Testis (tissue), 3 donors: ENCODE data around the gene TBC1D5. TPM values are rescaled to one million over a fixed set of nuclear protein-coding genes. Genes with fewer than 3 reads are reported as not detected.

Experiments used
- DNase-seq: peaks from one replicate; pipeline ENCODE4 v3.0.0-alpha.2; 2019
- H3K27ac ChIP-seq, 2 donors: fragments of 200-600 bp; sonication (generic); one replicate each; pipeline ENCODE4 v1.5.1; 2019
- H3K27me3 ChIP-seq: fragments of 200-600 bp; sonication (generic); one replicate; pipeline ENCODE4 v1.5.1; 2019
- H3K36me3 ChIP-seq: fragments of 200-600 bp; sonication (generic); one replicate; pipeline ENCODE4 v1.5.1; 2017; ENCODE audit warnings: low read depth; ENCODE audit errors: missing control alignments
- H3K4me1 ChIP-seq: fragments of 200-600 bp; sonication (generic); one replicate; pipeline ENCODE4 v1.5.1; 2019
- H3K4me3 ChIP-seq, 2 donors: fragments of 200-600 bp; sonication (generic); one replicate each; pipeline ENCODE4 v1.5.1; 2017 to 2019
- H3K9me3 ChIP-seq: fragments of 200-600 bp; sonication (generic); one replicate; pipeline ENCODE4 v1.5.1; 2017
- POLR2A ChIP-seq: fragments of 450-650 bp; IDR thresholded peaks from one replicate; pipeline ENCODE4 v1.6.1; 2017; ENCODE audit warnings: antibody characterized with exemption, mild to moderate bottlenecking, moderate library complexity
- WGBS, 2 donors: methylation state at CpG; one replicate each; pipeline ENCODE4 v1.1.5; 2018; 5-methylcytosine and 5-hydroxymethylcytosine counted together
- intact Hi-C: fragments of 100-400 bp; cut with DNase I; formaldehyde crosslinking; loops from one replicate; pipeline ENCODE4 v1.15.1; 2023; ENCODE audit warnings: low total_unique reads
- polyA plus RNA-seq: library from polyadenylated mRNA; stranded (reverse); fragments of 350-450 nt; fragmentation: Illumina TruSeq; extraction: RNeasy Lipid Tissue Mini Kit (QIAGEN cat#74804); gene quantifications from one replicate; pipeline ENCODE4 v1.2.3, GENCODE V29; 2014; ENCODE audit warnings: low read depth, low replicate concordance; ENCODE audit not compliant: insufficient read depth
- total RNA-seq, 2 donors: library from RNA; depleted of rRNA; stranded (reverse); fragments of >200 nt; gene quantifications; one replicate each; pipeline ENCODE4 v1.2.3, GENCODE V29; 2016
- TF ChIP-seq, protein P1 (sequence below), 3 experiments: fragments of 450-650 bp in 2 of 3; fragments of 200-600 bp in 1 of 3; sonication (generic) in 1 of 3; IDR thresholded peaks; one replicate each; pipeline ENCODE4 v1.5.1; 2016 to 2019; ENCODE audit warnings: antibody characterized with exemption in 3 of 3, mild to moderate bottlenecking in 2 of 3, moderate library complexity in 1 of 3

TBC1D5 gene
- total and polyA plus RNA-seq, 3 donors from 2014 or later: 47.8 to 98.1 (median 95.4) TPM

DNA sequence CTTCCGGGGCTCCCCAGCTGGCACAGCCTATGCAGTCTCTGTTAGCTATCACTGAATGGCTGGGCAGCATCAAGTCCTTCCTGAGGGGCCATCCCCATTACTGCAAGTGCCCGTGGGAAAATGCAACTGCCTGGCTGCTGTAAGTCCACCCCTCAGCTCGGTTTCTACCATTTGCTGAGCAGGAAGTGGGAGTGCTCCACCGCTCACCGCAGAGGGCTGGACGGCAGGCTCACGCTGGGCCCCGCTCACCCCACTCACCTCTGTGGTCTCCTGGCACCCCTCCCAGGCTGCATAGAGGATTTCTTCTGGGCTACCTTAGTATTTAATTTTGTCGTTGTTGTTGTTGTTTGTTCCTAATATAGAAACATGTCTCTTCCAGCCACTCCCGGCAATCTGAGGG is 587.5 kb downstream of the TBC1D5 start:
- Histone ChIP-seq H3K9me3 (no peaks in the 10 kb centered on the region), H3K4me1 (peaks cover 3% of the 10 kb centered on the region), H3K27ac (no peak overlapping the region), H3K27me3 (no peaks in the 10 kb centered on the region), H3K4me3 (no peak overlapping the region), H3K36me3 (no peaks in the 10 kb centered on the region)
- TF ChIP-seq, protein P1, sequence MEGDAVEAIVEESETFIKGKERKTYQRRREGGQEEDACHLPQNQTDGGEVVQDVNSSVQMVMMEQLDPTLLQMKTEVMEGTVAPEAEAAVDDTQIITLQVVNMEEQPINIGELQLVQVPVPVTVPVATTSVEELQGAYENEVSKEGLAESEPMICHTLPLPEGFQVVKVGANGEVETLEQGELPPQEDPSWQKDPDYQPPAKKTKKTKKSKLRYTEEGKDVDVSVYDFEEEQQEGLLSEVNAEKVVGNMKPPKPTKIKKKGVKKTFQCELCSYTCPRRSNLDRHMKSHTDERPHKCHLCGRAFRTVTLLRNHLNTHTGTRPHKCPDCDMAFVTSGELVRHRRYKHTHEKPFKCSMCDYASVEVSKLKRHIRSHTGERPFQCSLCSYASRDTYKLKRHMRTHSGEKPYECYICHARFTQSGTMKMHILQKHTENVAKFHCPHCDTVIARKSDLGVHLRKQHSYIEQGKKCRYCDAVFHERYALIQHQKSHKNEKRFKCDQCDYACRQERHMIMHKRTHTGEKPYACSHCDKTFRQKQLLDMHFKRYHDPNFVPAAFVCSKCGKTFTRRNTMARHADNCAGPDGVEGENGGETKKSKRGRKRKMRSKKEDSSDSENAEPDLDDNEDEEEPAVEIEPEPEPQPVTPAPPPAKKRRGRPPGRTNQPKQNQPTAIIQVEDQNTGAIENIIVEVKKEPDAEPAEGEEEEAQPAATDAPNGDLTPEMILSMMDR (IDR thresholded peaks at IDR 0.05): no peak
- no peak for TF ChIP-seq POLR2A
- intact Hi-C loops: no loop called here
- DNase-seq: no peak
- 95% methylated on average over 6 to 10 of the region's 10 CpGs for WGBS, 2 donors

DNA sequence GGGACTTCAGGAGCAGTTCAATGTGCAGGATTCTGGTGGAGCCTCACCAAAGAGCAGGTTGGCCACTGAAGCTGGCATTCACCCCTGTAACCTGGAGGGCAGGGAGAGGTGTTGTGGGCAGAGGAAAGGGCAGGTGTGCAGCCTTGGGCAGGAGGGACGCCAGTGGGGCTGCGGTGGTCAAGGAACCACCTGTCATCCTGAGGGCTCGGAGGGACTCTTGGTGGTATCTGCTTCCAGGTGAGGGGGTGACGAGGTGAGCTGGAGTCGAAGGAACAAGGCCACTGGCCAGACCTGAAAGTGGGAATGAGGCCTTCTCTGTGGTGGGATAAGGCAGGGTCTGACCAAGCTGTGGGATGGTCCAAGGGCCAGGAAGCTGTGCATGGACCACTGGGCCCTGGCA is 588.2 kb downstream of the TBC1D5 start:
- 92 to 97% methylated on average over 5 of the region's 5 CpGs for WGBS, 2 donors
- no peak overlapping the region for H3K27ac ChIP-seq
- H3K4me3 ChIP-seq: no peak overlapping the region
- DNase-seq: no peak
- no peaks in the 10 kb centered on the region for H3K36me3 ChIP-seq
- no peaks in the 10 kb centered on the region for H3K9me3 ChIP-seq
- H3K4me1 ChIP-seq: peaks cover 3% of the 10 kb centered on the region
- intact Hi-C loops: no loop called here
- TF ChIP-seq, protein P1 (IDR thresholded peaks at IDR 0.05): no peak
- H3K27me3 ChIP-seq: no peaks in the 10 kb centered on the region

DNA sequence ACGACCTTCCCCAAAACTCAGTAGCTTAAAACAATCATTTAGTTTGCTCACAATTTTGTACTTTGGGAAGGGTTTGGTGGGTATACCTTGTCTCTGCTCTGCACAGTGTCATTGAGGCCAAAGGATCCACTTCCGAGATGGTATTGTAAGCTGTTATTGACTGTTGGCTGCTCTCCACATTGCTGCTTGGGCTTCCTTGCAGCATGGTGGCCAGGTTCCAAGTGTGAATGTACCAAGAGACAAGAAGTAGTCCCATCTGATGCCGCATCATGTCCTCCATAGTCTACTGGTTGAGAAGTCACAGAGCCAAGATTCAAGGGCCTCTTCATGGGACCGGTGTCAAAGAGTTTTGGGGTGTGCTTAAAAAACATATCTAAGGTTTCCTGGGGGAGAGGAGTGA is 589.2 kb downstream of the TBC1D5 start:
- no peak overlapping the region for H3K4me3 ChIP-seq
- H3K4me1 ChIP-seq: peaks cover 3% of the 10 kb centered on the region
- no peaks in the 10 kb centered on the region for H3K9me3 ChIP-seq
- intact Hi-C loops: no loop called here
- no peaks in the 10 kb centered on the region for H3K36me3 ChIP-seq
- no peak for DNase-seq
- H3K27me3 ChIP-seq: no peaks in the 10 kb centered on the region
- no peak for TF ChIP-seq POLR2A
- TF ChIP-seq, protein P1 (IDR thresholded peaks at IDR 0.05): no peak
- no peak overlapping the region for H3K27ac ChIP-seq
- WGBS, 2 donors: 95 to 100% methylated on average over 4 of the region's 4 CpGs

DNA sequence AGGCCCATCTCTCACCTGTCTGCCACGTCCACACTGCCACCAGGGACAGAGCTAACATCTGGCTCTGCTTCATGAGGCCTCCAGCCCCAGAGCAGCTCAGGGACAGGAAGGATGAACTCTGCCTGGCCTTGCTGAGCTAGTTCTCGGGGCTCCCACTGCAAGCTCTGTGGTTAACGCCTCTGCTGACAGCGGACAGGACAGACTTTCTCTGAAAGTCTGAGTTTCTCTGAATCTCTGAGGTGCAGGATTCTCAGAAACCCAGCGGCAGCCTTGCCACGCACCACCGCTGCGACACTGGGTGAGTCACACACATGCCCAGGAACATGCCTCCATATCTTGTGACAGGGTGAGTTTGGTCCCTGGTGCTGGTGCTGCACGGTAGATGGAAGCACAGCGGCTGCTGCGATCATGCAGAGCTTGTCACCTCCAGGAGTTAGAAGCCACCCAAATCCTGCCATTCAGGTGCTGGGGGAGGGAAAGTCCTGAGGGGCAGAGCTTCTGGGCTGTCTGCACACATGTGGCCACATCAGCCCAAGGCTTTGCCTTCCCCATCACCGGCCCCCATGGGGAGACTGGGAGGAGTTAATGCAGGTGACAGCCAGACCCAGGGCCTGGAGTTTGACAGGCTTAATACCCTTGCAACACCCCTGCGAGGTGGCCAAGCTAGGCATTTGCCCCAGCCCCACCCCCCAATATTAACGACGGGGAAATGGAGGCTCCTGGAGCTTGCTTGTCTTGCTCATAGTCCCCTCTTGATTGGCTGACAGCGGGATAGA is 590.6 kb downstream of the TBC1D5 start:
- no peak for DNase-seq
- Histone ChIP-seq H3K27ac (no peak overlapping the region), H3K9me3 (no peaks in the 10 kb centered on the region), H3K4me3 (no peak overlapping the region), H3K36me3 (no peaks in the 10 kb centered on the region), H3K4me1 (no peaks in the 10 kb centered on the region), H3K27me3 (no peaks in the 10 kb centered on the region)
- 89 to 100% methylated on average over 3 to 16 of the region's 16 CpGs for WGBS, 2 donors
- intact Hi-C loops: no loop called here
- no peak for TF ChIP-seq POLR2A
- TF ChIP-seq, protein P1 (IDR thresholded peaks at IDR 0.05): no peak

DNA sequence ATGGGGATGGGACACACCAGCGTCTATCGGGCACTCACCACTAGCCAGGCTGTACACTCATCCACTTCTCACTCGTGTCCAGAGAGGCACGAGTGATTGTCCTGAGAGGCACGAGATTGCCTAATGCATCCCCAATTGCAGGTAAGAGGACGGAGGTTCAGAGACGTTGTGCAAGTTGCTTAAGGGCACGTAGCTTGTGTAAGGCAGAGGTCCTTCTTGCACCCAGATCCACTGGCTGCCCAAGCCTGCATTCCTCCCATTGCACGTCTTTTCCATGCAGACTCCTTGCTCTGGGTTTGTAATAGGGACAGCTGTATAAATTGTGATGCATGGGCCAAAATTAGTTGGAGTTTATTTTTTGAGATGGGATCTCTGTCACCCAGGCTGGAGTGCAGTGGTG is 593.4 kb downstream of the TBC1D5 start:
- H3K9me3 ChIP-seq: no peaks in the 10 kb centered on the region
- intact Hi-C loops: no loop called here
- H3K36me3 ChIP-seq: no peaks in the 10 kb centered on the region
- H3K4me3 ChIP-seq: no peak overlapping the region
- no peak for TF ChIP-seq POLR2A
- no peaks in the 10 kb centered on the region for H3K27me3 ChIP-seq
- no peak for DNase-seq
- H3K27ac ChIP-seq: no peak overlapping the region
- no peaks in the 10 kb centered on the region for H3K4me1 ChIP-seq
- 94 to 95% methylated on average over 5 to 9 of the region's 9 CpGs for WGBS, 2 donors
